Activated gamma-delta T cell treated with Interleukin-2 at 50 U/mL for 16 hours (primary cell): Measurements from ENCODE around the gene TGFA.

Experiments used
- DNase-seq: peaks from one replicate; pipeline ENCODE4 v3.0.0-alpha.2; 2020

Gene TGFA

GRCh38 chr2:70461414-70461813 lies 92.2 kb downstream of the TGFA start:
- no peak for DNase-seq

- DNase-seq: no peak
Measured at GRCh38 chr2:70460333-70460732, 93.3 kb downstream of the TGFA start.

- DNase-seq: no peak
Measured at GRCh38 chr2:70458661-70459060, 95.0 kb downstream of the TGFA start.

GRCh38 chr2:70456585-70457495 lies 96.8 kb downstream of the TGFA start:
- no peak for DNase-seq

- no peak for DNase-seq
Measured at GRCh38 chr2:70454936-70455544, 98.6 kb downstream of the TGFA start.

GRCh38 chr2:70450641-70451250 lies 102.9 kb downstream of the TGFA start:
- DNase-seq: no peak

- DNase-seq: no peak
Measured at GRCh38 chr2:70448041-70448440, 105.6 kb downstream of the TGFA start.

- DNase-seq: no peak
Measured at GRCh38 chr2:70443726-70444125, 109.9 kb downstream of the TGFA start.

- DNase-seq: no peak
Measured at GRCh38 chr2:70443078-70443465, 110.6 kb downstream of the TGFA start.

GRCh38 chr2:70442301-70443077 lies 111.1 kb downstream of the TGFA start:
- no peak for DNase-seq

GRCh38 chr2:70440621-70441020 lies 113.0 kb downstream of the TGFA start:
- DNase-seq: no peak

GRCh38 chr2:70435138-70435537 lies 118.5 kb downstream of the TGFA start:
- DNase-seq: no peak

GRCh38 chr2:70433315-70433714 lies 120.3 kb downstream of the TGFA start:
- DNase-seq: no peak

GRCh38 chr2:70431716-70432347 lies 121.8 kb downstream of the TGFA start:
- DNase-seq: no peak

GRCh38 chr2:70426341-70426740 lies 127.3 kb downstream of the TGFA start:
- DNase-seq: no peak

- no peak for DNase-seq
Measured at GRCh38 chr2:70425682-70426301, 127.8 kb downstream of the TGFA start.

- DNase-seq: no peak
Measured at GRCh38 chr2:70420740-70421139, 132.9 kb downstream of the TGFA start.

GRCh38 chr2:70420143-70420542 lies 133.5 kb downstream of the TGFA start:
- no peak for DNase-seq

- DNase-seq: no peak
Measured at GRCh38 chr2:70418514-70418913, 135.1 kb downstream of the TGFA start.

- no peak for DNase-seq
Measured at GRCh38 chr2:70417011-70417410, 136.6 kb downstream of the TGFA start.

GRCh38 chr2:70412294-70413070 lies 141.1 kb downstream of the TGFA start:
- no peak for DNase-seq
